ENCODE results near the gene CPNE4. TPM values are rescaled to one million over a fixed set of nuclear protein-coding genes. Genes with fewer than 3 reads are reported as not detected.

CPNE4 gene
- polyA plus RNA-seq, 4 donors = 0.66 to 4.8 TPM; not detected in 2

GRCh38 chr3:131795390-131796090 lies 239.3 kb downstream of the CPNE4 start:
- H3K9me3 ChIP-seq (ENCODE audit: control insufficient read depth in 2 of 2, insufficient read depth in 1 of 2, low read depth in 1 of 2, low read length in 1 of 2) = no peaks in the 10 kb centered on the region
- FAIRE-seq (no peak), DNase-seq (peak; percentile 7 to 8)
- WGBS, 3 donors = 64 to 81% (median 71%) methylated on average over 3 of the region's 3 CpGs
- H3K27ac ChIP-seq (ENCODE audit: low read depth in 1 of 3, low read length in 2 of 3) = no peak overlapping the region
- no peaks in the 10 kb centered on the region for H3K36me3 ChIP-seq (ENCODE audit: control insufficient read depth in 3 of 3, insufficient read depth in 2 of 3, low read depth in 1 of 3, low read length in 3 of 3)
- no peaks in the 10 kb centered on the region for H3K4me1 ChIP-seq (ENCODE audit: control insufficient read depth in 3 of 3, insufficient read depth in 2 of 3, low read depth in 1 of 3, low read length in 2 of 3)
- H3K4me3 ChIP-seq (ENCODE audit: low read depth in 1 of 3, low read length in 3 of 3) = no peak overlapping the region
- no peaks in the 10 kb centered on the region for H3K27me3 ChIP-seq (ENCODE audit: control insufficient read depth in 3 of 3, insufficient read depth in 3 of 3, low read length in 3 of 3)

GRCh38 chr3:131794766-131795388 lies 239.9 kb downstream of the CPNE4 start:
- H3K36me3 ChIP-seq (ENCODE audit: control insufficient read depth in 3 of 3, insufficient read depth in 2 of 3, low read depth in 1 of 3, low read length in 3 of 3) = no peaks in the 10 kb centered on the region
- FAIRE-seq (no peak), DNase-seq (peak; percentile 57 to 60)
- H3K4me3 ChIP-seq (ENCODE audit: low read depth in 1 of 3, low read length in 3 of 3) = no peak overlapping the region
- no peak overlapping the region for H3K27ac ChIP-seq (ENCODE audit: low read depth in 1 of 3, low read length in 2 of 3)
- no peaks in the 10 kb centered on the region for H3K4me1 ChIP-seq (ENCODE audit: control insufficient read depth in 3 of 3, insufficient read depth in 2 of 3, low read depth in 1 of 3, low read length in 2 of 3)
- no peaks in the 10 kb centered on the region for H3K27me3 ChIP-seq (ENCODE audit: control insufficient read depth in 3 of 3, insufficient read depth in 3 of 3, low read length in 3 of 3)
- no peaks in the 10 kb centered on the region for H3K9me3 ChIP-seq (ENCODE audit: control insufficient read depth in 2 of 2, insufficient read depth in 1 of 2, low read depth in 1 of 2, low read length in 1 of 2)
- WGBS, 3 donors = 27 to 40% (median 35%) methylated on average over 5 of the region's 5 CpGs

- Histone ChIP-seq H3K27me3 (ENCODE audit: control insufficient read depth in 3 of 3, insufficient read depth in 3 of 3, low read length in 3 of 3) (no peaks in the 10 kb centered on the region), H3K4me1 (ENCODE audit: control insufficient read depth in 3 of 3, insufficient read depth in 2 of 3, low read depth in 1 of 3, low read length in 2 of 3) (no peaks in the 10 kb centered on the region), H3K4me3 (ENCODE audit: low read depth in 1 of 3, low read length in 3 of 3) (no peak overlapping the region), H3K27ac (ENCODE audit: low read depth in 1 of 3, low read length in 2 of 3) (no peak overlapping the region), H3K36me3 (ENCODE audit: control insufficient read depth in 3 of 3, insufficient read depth in 2 of 3, low read depth in 1 of 3, low read length in 3 of 3) (no peaks in the 10 kb centered on the region), H3K9me3 (ENCODE audit: control insufficient read depth in 2 of 2, insufficient read depth in 1 of 2, low read depth in 1 of 2, low read length in 1 of 2) (no peaks in the 10 kb centered on the region)
- DNase-seq (no peak), FAIRE-seq (no peak)
Observed at GRCh38 chr3:131793870-131794269, 240.9 kb downstream of the CPNE4 start.

GRCh38 chr3:131789188-131789587 lies 245.6 kb downstream of the CPNE4 start:
- 54 to 69% (median 63%) methylated on average over 2 of the region's 2 CpGs for WGBS, 3 donors
- Histone ChIP-seq H3K27ac (ENCODE audit: low read depth in 1 of 3, low read length in 2 of 3) (no peak overlapping the region), H3K4me1 (ENCODE audit: control insufficient read depth in 3 of 3, insufficient read depth in 2 of 3, low read depth in 1 of 3, low read length in 2 of 3) (no peaks in the 10 kb centered on the region), H3K36me3 (ENCODE audit: control insufficient read depth in 3 of 3, insufficient read depth in 2 of 3, low read depth in 1 of 3, low read length in 3 of 3) (no peaks in the 10 kb centered on the region), H3K27me3 (ENCODE audit: control insufficient read depth in 3 of 3, insufficient read depth in 3 of 3, low read length in 3 of 3) (no peaks in the 10 kb centered on the region), H3K9me3 (ENCODE audit: control insufficient read depth in 2 of 2, insufficient read depth in 1 of 2, low read depth in 1 of 2, low read length in 1 of 2) (no peaks in the 10 kb centered on the region), H3K4me3 (ENCODE audit: low read depth in 1 of 3, low read length in 3 of 3) (no peak overlapping the region)
- FAIRE-seq (no peak), DNase-seq (no peak)

- no peak for FAIRE-seq
Observed at GRCh38 chr3:131786386-131786785, 248.4 kb downstream of the CPNE4 start.

GRCh38 chr3:131782751-131783150 lies 252.1 kb downstream of the CPNE4 start:
- Histone ChIP-seq H3K36me3 (ENCODE audit: control insufficient read depth in 3 of 3, insufficient read depth in 2 of 3, low read depth in 1 of 3, low read length in 3 of 3) (no peaks in the 10 kb centered on the region), H3K4me1 (ENCODE audit: control insufficient read depth in 3 of 3, insufficient read depth in 2 of 3, low read depth in 1 of 3, low read length in 2 of 3) (no peaks in the 10 kb centered on the region), H3K27ac (ENCODE audit: low read depth in 1 of 3, low read length in 2 of 3) (no peak overlapping the region), H3K4me3 (ENCODE audit: low read depth in 1 of 3, low read length in 3 of 3) (no peak overlapping the region), H3K27me3 (ENCODE audit: control insufficient read depth in 3 of 3, insufficient read depth in 3 of 3, low read length in 3 of 3) (no peaks in the 10 kb centered on the region), H3K9me3 (ENCODE audit: control insufficient read depth in 2 of 2, insufficient read depth in 1 of 2, low read depth in 1 of 2, low read length in 1 of 2) (no peaks in the 10 kb centered on the region)
- WGBS, 3 donors = 61 to 74% (median 71%) methylated on average over 1 of the region's 1 CpG
- DNase-seq = no peak
- FAIRE-seq = no peak

More at GRCh38 chr3:131786386-131786785, 248.4 kb downstream of the CPNE4 start:
- H3K36me3 ChIP-seq (ENCODE audit: control insufficient read depth in 3 of 3, insufficient read depth in 2 of 3, low read depth in 1 of 3, low read length in 3 of 3) = no peaks in the 10 kb centered on the region
- no peaks in the 10 kb centered on the region for H3K9me3 ChIP-seq (ENCODE audit: control insufficient read depth in 2 of 2, insufficient read depth in 1 of 2, low read depth in 1 of 2, low read length in 1 of 2)
- H3K27me3 ChIP-seq (ENCODE audit: control insufficient read depth in 3 of 3, insufficient read depth in 3 of 3, low read length in 3 of 3) = no peaks in the 10 kb centered on the region
- DNase-seq = no peak
- no peaks in the 10 kb centered on the region for H3K4me1 ChIP-seq (ENCODE audit: control insufficient read depth in 3 of 3, insufficient read depth in 2 of 3, low read depth in 1 of 3, low read length in 2 of 3)
- H3K4me3 ChIP-seq (ENCODE audit: low read depth in 1 of 3, low read length in 3 of 3) = no peak overlapping the region
- no peak overlapping the region for H3K27ac ChIP-seq (ENCODE audit: low read depth in 1 of 3, low read length in 2 of 3)

GRCh38 chr3:131778526-131778925 lies 256.3 kb downstream of the CPNE4 start:
- H3K4me1 ChIP-seq (ENCODE audit: control insufficient read depth in 3 of 3, insufficient read depth in 2 of 3, low read depth in 1 of 3, low read length in 2 of 3) = no peaks in the 10 kb centered on the region
- FAIRE-seq = no peak
- DNase-seq = no peak
- no peaks in the 10 kb centered on the region for H3K9me3 ChIP-seq (ENCODE audit: control insufficient read depth in 2 of 2, insufficient read depth in 1 of 2, low read depth in 1 of 2, low read length in 1 of 2)
- H3K27me3 ChIP-seq (ENCODE audit: control insufficient read depth in 3 of 3, insufficient read depth in 3 of 3, low read length in 3 of 3) = no peaks in the 10 kb centered on the region
- no peak overlapping the region for H3K4me3 ChIP-seq (ENCODE audit: low read depth in 1 of 3, low read length in 3 of 3)
- no peaks in the 10 kb centered on the region for H3K36me3 ChIP-seq (ENCODE audit: control insufficient read depth in 3 of 3, insufficient read depth in 2 of 3, low read depth in 1 of 3, low read length in 3 of 3)
- WGBS, 3 donors = 81 to 83% (median 82%) methylated on average over 2 of the region's 2 CpGs
- no peak overlapping the region for H3K27ac ChIP-seq (ENCODE audit: low read depth in 1 of 3, low read length in 2 of 3)

- Histone ChIP-seq H3K27me3 (ENCODE audit: control insufficient read depth in 3 of 3, insufficient read depth in 3 of 3, low read length in 3 of 3) (no peaks in the 10 kb centered on the region), H3K9me3 (ENCODE audit: control insufficient read depth in 2 of 2, insufficient read depth in 1 of 2, low read depth in 1 of 2, low read length in 1 of 2) (no peaks in the 10 kb centered on the region), H3K27ac (ENCODE audit: low read depth in 1 of 3, low read length in 2 of 3) (no peak overlapping the region), H3K4me1 (ENCODE audit: control insufficient read depth in 3 of 3, insufficient read depth in 2 of 3, low read depth in 1 of 3, low read length in 2 of 3) (no peaks in the 10 kb centered on the region), H3K36me3 (ENCODE audit: control insufficient read depth in 3 of 3, insufficient read depth in 2 of 3, low read depth in 1 of 3, low read length in 3 of 3) (no peaks in the 10 kb centered on the region), H3K4me3 (ENCODE audit: low read depth in 1 of 3, low read length in 3 of 3) (no peak overlapping the region)
- no peak for FAIRE-seq
- no peak for DNase-seq
Observed at GRCh38 chr3:131775650-131776049, 259.2 kb downstream of the CPNE4 start.

Data from small intestine (tissue), 7 donors.